ENCODE results near the gene CTDSPL. TPM values are rescaled to one million over a fixed set of nuclear protein-coding genes. Genes with fewer than 3 reads are reported as not detected.

CTDSPL gene
- total and polyA plus RNA-seq, 2 of the 13 experiments (the other 11 are each of a cell fraction or from before 2014, with no cell fraction given): 26.1 to 142 TPM

GRCh38 chr3:37862219-37862902 lies 681 bp downstream of the CTDSPL start (continued):
- no peak; the same call in 1 of the 2 replicates for TF ChIP-seq ZNF468 (CRISPR knock-in tag; IDR thresholded peaks at IDR 0.05)
- no peak for TF ChIP-seq ZNF484 (CRISPR knock-in tag; IDR thresholded peaks at IDR 0.05; ENCODE audit: borderline replicate concordance, low read depth)
- no peak for TF ChIP-seq REPIN1 (CRISPR knock-in tag; IDR thresholded peaks at IDR 0.05; ENCODE audit: borderline replicate concordance, low read depth)
- TF ChIP-seq, protein P1, sequence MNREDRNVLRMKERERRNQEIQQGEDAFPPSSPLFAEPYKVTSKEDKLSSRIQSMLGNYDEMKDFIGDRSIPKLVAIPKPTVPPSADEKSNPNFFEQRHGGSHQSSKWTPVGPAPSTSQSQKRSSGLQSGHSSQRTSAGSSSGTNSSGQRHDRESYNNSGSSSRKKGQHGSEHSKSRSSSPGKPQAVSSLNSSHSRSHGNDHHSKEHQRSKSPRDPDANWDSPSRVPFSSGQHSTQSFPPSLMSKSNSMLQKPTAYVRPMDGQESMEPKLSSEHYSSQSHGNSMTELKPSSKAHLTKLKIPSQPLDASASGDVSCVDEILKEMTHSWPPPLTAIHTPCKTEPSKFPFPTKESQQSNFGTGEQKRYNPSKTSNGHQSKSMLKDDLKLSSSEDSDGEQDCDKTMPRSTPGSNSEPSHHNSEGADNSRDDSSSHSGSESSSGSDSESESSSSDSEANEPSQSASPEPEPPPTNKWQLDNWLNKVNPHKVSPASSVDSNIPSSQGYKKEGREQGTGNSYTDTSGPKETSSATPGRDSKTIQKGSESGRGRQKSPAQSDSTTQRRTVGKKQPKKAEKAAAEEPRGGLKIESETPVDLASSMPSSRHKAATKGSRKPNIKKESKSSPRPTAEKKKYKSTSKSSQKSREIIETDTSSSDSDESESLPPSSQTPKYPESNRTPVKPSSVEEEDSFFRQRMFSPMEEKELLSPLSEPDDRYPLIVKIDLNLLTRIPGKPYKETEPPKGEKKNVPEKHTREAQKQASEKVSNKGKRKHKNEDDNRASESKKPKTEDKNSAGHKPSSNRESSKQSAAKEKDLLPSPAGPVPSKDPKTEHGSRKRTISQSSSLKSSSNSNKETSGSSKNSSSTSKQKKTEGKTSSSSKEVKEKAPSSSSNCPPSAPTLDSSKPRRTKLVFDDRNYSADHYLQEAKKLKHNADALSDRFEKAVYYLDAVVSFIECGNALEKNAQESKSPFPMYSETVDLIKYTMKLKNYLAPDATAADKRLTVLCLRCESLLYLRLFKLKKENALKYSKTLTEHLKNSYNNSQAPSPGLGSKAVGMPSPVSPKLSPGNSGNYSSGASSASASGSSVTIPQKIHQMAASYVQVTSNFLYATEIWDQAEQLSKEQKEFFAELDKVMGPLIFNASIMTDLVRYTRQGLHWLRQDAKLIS (CRISPR knock-in tag; IDR thresholded peaks at IDR 0.05): peak; percentile 91
- peak; percentile 87 for TF ChIP-seq RBFOX2 (IDR thresholded peaks at IDR 0.05; ENCODE audit: low read depth, low read length)
- TF ChIP-seq ZNF776 (CRISPR knock-in tag; IDR thresholded peaks at IDR 0.05): 0 out of 2 replicates have a peak, but pooled peaks have one; percentile 61
- TF ChIP-seq ZNF124 (CRISPR knock-in tag; IDR thresholded peaks at IDR 0.05): no peak
- TF ChIP-seq TBP (CRISPR knock-in tag; IDR thresholded peaks at IDR 0.05): no peak
- no peak for TF ChIP-seq SNAI1 (CRISPR knock-in tag; IDR thresholded peaks at IDR 0.05; ENCODE audit: borderline replicate concordance)
- 0 out of 2 replicates have a peak, but pooled peaks have one; percentile 30 for TF ChIP-seq ZIK1 (CRISPR knock-in tag; IDR thresholded peaks at IDR 0.05; ENCODE audit: borderline replicate concordance, low read depth)
- TF ChIP-seq GATAD2A (CRISPR knock-in tag; IDR thresholded peaks at IDR 0.05): peak; percentile 42
- no peak for TF ChIP-seq ZBED4 (CRISPR knock-in tag; IDR thresholded peaks at IDR 0.05; ENCODE audit: borderline replicate concordance)
- no peak for TF ChIP-seq KLF13 (CRISPR knock-in tag; IDR thresholded peaks at IDR 0.05)
- peak in 1 of 2 experiments; percentile 10; a peak in 1 of 4 replicates for TF ChIP-seq KLF16 (CRISPR knock-in tag; IDR thresholded peaks at IDR 0.05)
- TF ChIP-seq PRPF4 (IDR thresholded peaks at IDR 0.05; ENCODE audit: low read depth, low read length, poor library complexity, severe bottlenecking): no peak
- 0 out of 2 replicates have a peak, but pooled peaks have one; percentile 18 for TF ChIP-seq FOXO1 (CRISPR knock-in tag; IDR thresholded peaks at IDR 0.05)
- TF ChIP-seq RARG (CRISPR knock-in tag; IDR thresholded peaks at IDR 0.05; ENCODE audit: low read depth): no peak
- no peak; the same call in 1 of the 2 replicates for TF ChIP-seq ZNF44 (CRISPR knock-in tag; IDR thresholded peaks at IDR 0.05)
- no peak for TF ChIP-seq SMC3 (IDR thresholded peaks at IDR 0.05; ENCODE audit: low read length)
- no peak for TF ChIP-seq TRIM22 (IDR thresholded peaks at IDR 0.05)
- TF ChIP-seq IRF2 (CRISPR knock-in tag; IDR thresholded peaks at IDR 0.05): no peak
- TF ChIP-seq ZNF883 (CRISPR knock-in tag; IDR thresholded peaks at IDR 0.05; ENCODE audit: not compliant biosample characterization): peak; percentile 59

All from HepG2 (cell line).